RKO (cell line): ENCODE results near the gene COPS4.
A peak's percentile ranks its signal among the peaks of the same experiment; 100 is the strongest.
"Not testable (repeated sequence)": the region's sequence is repeated elsewhere in the genome, so short reads cannot be mapped to it uniquely, and the experiment has no call there.

Experiments used
- DNase-seq: peaks from one replicate; pipeline ENCODE4 v3.0.0-alpha.2; 2016; ENCODE audit warnings: low spot score

The COPS4 gene

GRCh38 chr4:83084956-83085355, 50.0 kb downstream of the COPS4 start:
- not testable (repeated sequence) for DNase-seq

- DNase-seq: no peak
These were observed 54.6 kb downstream of the COPS4 start for GRCh38 chr4:83089410-83090157.

- DNase-seq: no peak
These were observed 58.2 kb downstream of the COPS4 start for GRCh38 chr4:83093060-83093640.

GRCh38 chr4:83096397-83096796, 61.4 kb downstream of the COPS4 start:
- no peak for DNase-seq

GRCh38 chr4:83104991-83105390, 70.0 kb downstream of the COPS4 start:
- DNase-seq: no peak

- no peak for DNase-seq
These were observed 72.6 kb downstream of the COPS4 start for GRCh38 chr4:83107631-83108030.

GRCh38 chr4:83108101-83108861, 73.3 kb downstream of the COPS4 start:
- DNase-seq: no peak

GRCh38 chr4:83109480-83110222, 74.7 kb downstream of the COPS4 start:
- DNase-seq: peak; percentile 48

- peak; percentile 88 for DNase-seq
These were observed 75.4 kb downstream of the COPS4 start for GRCh38 chr4:83110223-83110945.

GRCh38 chr4:83110970-83111750, 76.2 kb downstream of the COPS4 start:
- DNase-seq: no peak

- DNase-seq: not testable (repeated sequence)
These were observed 76.8 kb downstream of the COPS4 start for GRCh38 chr4:83111751-83112141.

GRCh38 chr4:83112231-83112630, 77.2 kb downstream of the COPS4 start:
- no peak for DNase-seq

GRCh38 chr4:83112678-83113428, 77.9 kb downstream of the COPS4 start:
- no peak for DNase-seq

GRCh38 chr4:83113429-83113786, 78.4 kb downstream of the COPS4 start:
- DNase-seq: no peak

- no peak for DNase-seq
These were observed 79.6 kb downstream of the COPS4 start, which contains the start of gene PLAC8 for GRCh38 chr4:83114576-83114975. Gene PLAC8, minus strand, starts transcription at chr4:83114729. Its CDS starts 6,808 bp downstream, at chr4:83107921.

GRCh38 chr4:83115000-83115399, 80.0 kb downstream of the COPS4 start:
- peak; percentile 19 for DNase-seq

- DNase-seq: no peak
These were observed 80.8 kb downstream of the COPS4 start for GRCh38 chr4:83115656-83116285.

GRCh38 chr4:83118869-83119268, 83.9 kb downstream of the COPS4 start:
- no peak for DNase-seq

- no peak for DNase-seq
These were observed 86.3 kb downstream of the COPS4 start for GRCh38 chr4:83121246-83121645.
